DOHH2 (cell line): Measurements from ENCODE around the gene APOBEC2.

ENCODE experiments used
- H3F3A ChIP-seq: fragments of 200-600 bp; sonication (generic), shearing (Covaris generic); 2 replicates; pipeline ENCODE4 v1.6.0; 2016; ENCODE audit warnings: antibody characterized with exemption, mild to moderate bottlenecking; ENCODE audit not compliant: control insufficient read depth, insufficient read depth
- H3K27ac ChIP-seq: fragments of 200-600 bp; sonication (generic); 2 replicates; pipeline ENCODE4 v1.5.1; 2014; ENCODE audit warnings: low read depth, mild to moderate bottlenecking, low read length, moderate library complexity
- H3K27me3 ChIP-seq: fragments of 200-600 bp; sonication (generic); 2 replicates; pipeline ENCODE4 v1.6.1; 2014; ENCODE audit warnings: mild to moderate bottlenecking, low read length, mixed read lengths; ENCODE audit not compliant: control insufficient read depth
- H3K36me3 ChIP-seq: fragments of 200-600 bp; sonication (generic); 2 replicates; pipeline ENCODE4 v1.6.1; 2014; ENCODE audit warnings: mild to moderate bottlenecking, low read length, moderate library complexity, mixed read lengths; ENCODE audit not compliant: control insufficient read depth
- H3K4me1 ChIP-seq: fragments of 200-600 bp; sonication (generic); 2 replicates; pipeline ENCODE4 v1.6.1; 2014; ENCODE audit warnings: mild to moderate bottlenecking, low read length, mixed read lengths; ENCODE audit not compliant: control insufficient read depth
- H3K4me2 ChIP-seq: fragments of 200-600 bp; sonication (generic); 2 replicates; pipeline ENCODE4 v1.6.0; 2014; ENCODE audit warnings: mild to moderate bottlenecking, low read length, moderate library complexity
- H3K4me3 ChIP-seq: fragments of 200-600 bp; sonication (generic); 2 replicates; pipeline ENCODE4 v1.5.1; 2014; ENCODE audit warnings: mild to moderate bottlenecking, low read length, mixed read lengths
- H3K79me2 ChIP-seq: fragments of 200-600 bp; sonication (generic); 2 replicates; pipeline ENCODE4 v1.6.1; 2014; ENCODE audit warnings: mild to moderate bottlenecking, low read length, mixed read lengths; ENCODE audit not compliant: control insufficient read depth
- H3K9me2 ChIP-seq: fragments of 200-600 bp; sonication (generic); replicated peaks from 2 replicates; pipeline ENCODE4 v1.6.1; 2014; ENCODE audit warnings: mild to moderate bottlenecking, low read length, mixed read lengths; ENCODE audit not compliant: control insufficient read depth
- H3K9me3 ChIP-seq: fragments of 200-600 bp; sonication (generic); 2 replicates; pipeline ENCODE4 v1.6.1; 2014; ENCODE audit warnings: antibody characterized with exemption, low read length, mixed read lengths; ENCODE audit not compliant: control insufficient read depth, insufficient read depth
- H4K20me1 ChIP-seq: fragments of 200-600 bp; sonication (generic); 2 replicates; pipeline ENCODE4 v1.6.0; 2014; ENCODE audit warnings: low read depth, mild to moderate bottlenecking, antibody characterized with exemption, low read length, moderate library complexity; ENCODE audit not compliant: control insufficient read depth, insufficient read depth
- CTCF ChIP-seq: fragments of 200-600 bp; sonication (generic); IDR thresholded peaks from one replicate; pipeline ENCODE4 v1.5.1; 2014; ENCODE audit warnings: antibody characterized with exemption, mild to moderate bottlenecking, low read depth, low read length; ENCODE audit not compliant: poor library complexity, severe bottlenecking
- EZH2phosphoT487 ChIP-seq: fragments of 200-600 bp; sonication (generic); IDR thresholded peaks from 2 replicates; pipeline ENCODE4 v1.6.1; 2017; ENCODE audit warnings: borderline replicate concordance, mild to moderate bottlenecking, antibody characterized with exemption, low read length, moderate library complexity, mixed read lengths

APOBEC2 gene

GRCh38 chr6:41047745-41048732 lies 5.0 kb upstream of the APOBEC2 start:
- no peaks in the 10 kb centered on the region for H3K36me3 ChIP-seq
- H3K9me2 ChIP-seq: no peaks in the 10 kb centered on the region
- H3K4me1 ChIP-seq: peaks cover 16% of the 10 kb centered on the region
- H3K9me3 ChIP-seq: no peaks in the 10 kb centered on the region
- no peaks in the 10 kb centered on the region for H3F3A ChIP-seq
- no peaks in the 10 kb centered on the region for H3K79me2 ChIP-seq
- no peaks in the 10 kb centered on the region for H4K20me1 ChIP-seq
- no peak overlapping the region for H3K27ac ChIP-seq
- no peak overlapping the region for H3K4me3 ChIP-seq
- TF ChIP-seq EZH2phosphoT487: no peak
- no peak for TF ChIP-seq CTCF
- H3K27me3 ChIP-seq: no peaks in the 10 kb centered on the region
- H3K4me2 ChIP-seq: no peak overlapping the region

- Histone ChIP-seq H3K27ac (no peak overlapping the region), H3K36me3 (no peaks in the 10 kb centered on the region), H3F3A (no peaks in the 10 kb centered on the region), H3K4me1 (peaks cover 16% of the 10 kb centered on the region), H3K9me2 (no peaks in the 10 kb centered on the region), H3K4me3 (no peak overlapping the region), H3K27me3 (no peaks in the 10 kb centered on the region), H3K79me2 (no peaks in the 10 kb centered on the region), H3K4me2 (no peak overlapping the region), H4K20me1 (no peaks in the 10 kb centered on the region), H3K9me3 (no peaks in the 10 kb centered on the region)
- TF ChIP-seq CTCF (no peak), EZH2phosphoT487 (no peak)
These were observed 3.5 kb upstream of the APOBEC2 start for GRCh38 chr6:41049521-41049920.

- H3K36me3 ChIP-seq: no peaks in the 10 kb centered on the region
- no peaks in the 10 kb centered on the region for H3F3A ChIP-seq
- H3K27me3 ChIP-seq: no peaks in the 10 kb centered on the region
- no peaks in the 10 kb centered on the region for H3K79me2 ChIP-seq
- H3K4me1 ChIP-seq: peaks cover 20% of the 10 kb centered on the region
- no peak overlapping the region for H3K27ac ChIP-seq
- no peak overlapping the region for H3K4me2 ChIP-seq
- H3K9me2 ChIP-seq: no peaks in the 10 kb centered on the region
- H3K4me3 ChIP-seq: no peak overlapping the region
- TF ChIP-seq CTCF (no peak), EZH2phosphoT487 (no peak)
- no peaks in the 10 kb centered on the region for H4K20me1 ChIP-seq
- no peaks in the 10 kb centered on the region for H3K9me3 ChIP-seq
These were observed 3.0 kb upstream of the APOBEC2 start for GRCh38 chr6:41049955-41050354.
